Coronary artery (tissue), 2 donors: Measurements from ENCODE around the gene SERINC5.

Source experiments
- DNase-seq: peaks from one replicate; pipeline ENCODE4 v3.0.0-alpha.2; 2017; ENCODE audit warnings: low spot score
- H3K27ac ChIP-seq, 2 donors: fragments of 200-600 bp; sonication (generic); one replicate each; pipeline ENCODE4 v1.5.1; 2016 to 2019
- H3K4me3 ChIP-seq: fragments of 200-600 bp; sonication (generic); 2 replicates; pipeline ENCODE4 v1.5.1; 2016; ENCODE audit warnings: mild to moderate bottlenecking, moderate library complexity
- CTCF ChIP-seq: fragments of 200-600 bp; sonication (generic); IDR thresholded peaks from one replicate; pipeline ENCODE4 v1.5.1; 2019; ENCODE audit warnings: antibody characterized with exemption

Gene SERINC5

DNA sequence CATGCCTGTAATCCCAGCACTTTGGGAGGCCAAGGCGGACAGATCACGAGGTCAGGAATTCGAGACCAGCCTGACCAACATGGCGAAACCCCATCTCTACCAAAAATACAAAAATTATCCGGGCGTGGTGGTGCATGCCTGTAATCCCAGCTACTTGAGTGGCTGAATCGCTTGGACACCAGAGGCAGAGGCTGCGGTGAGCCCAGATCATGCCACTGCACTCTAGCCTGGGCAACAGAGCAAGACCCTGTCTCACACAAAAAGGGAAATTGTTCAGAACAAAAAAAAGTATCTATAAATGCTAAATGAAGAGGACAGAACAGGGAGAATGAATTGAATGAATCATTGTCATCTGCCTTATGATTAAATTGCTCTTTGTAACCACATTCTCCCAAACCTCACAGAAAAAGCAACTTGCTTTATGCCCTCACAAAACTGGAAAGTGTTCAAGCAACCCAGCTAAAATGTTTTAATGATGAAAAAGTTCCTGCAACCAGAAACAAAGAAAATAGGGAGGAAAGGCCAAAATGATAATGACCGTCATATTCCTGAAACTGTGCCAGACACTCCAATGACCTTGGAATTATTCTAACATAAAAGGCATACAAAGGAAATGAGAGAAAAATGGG lies 83.7 kb downstream of the SERINC5 start:
- no peak for TF ChIP-seq CTCF
- Histone ChIP-seq H3K4me3 (no peak overlapping the region), H3K27ac (no peak overlapping the region)
- DNase-seq: no peak

DNA sequence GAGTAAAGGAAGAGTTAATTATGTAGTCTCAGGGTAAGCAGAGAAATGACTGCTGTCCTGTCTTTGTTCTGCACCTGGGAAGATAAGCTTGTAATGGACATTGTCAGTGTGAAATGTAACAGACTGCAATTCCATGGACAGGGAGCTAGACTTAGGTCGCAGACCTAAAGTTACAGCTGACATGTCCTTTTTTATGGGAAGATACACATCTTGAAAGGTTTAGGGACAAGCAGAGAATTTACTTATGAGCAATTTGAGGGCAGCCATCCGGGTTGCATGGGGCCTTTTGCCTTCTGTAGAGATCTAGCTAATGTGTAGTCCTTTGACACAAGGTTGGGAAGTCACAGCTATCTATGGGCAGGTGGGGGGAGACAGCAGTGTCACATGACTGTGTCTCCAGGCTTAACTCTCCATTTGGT lies 85.7 kb downstream of the SERINC5 start:
- no peak for TF ChIP-seq CTCF
- no peak overlapping the region for H3K4me3 ChIP-seq
- no peak overlapping the region for H3K27ac ChIP-seq
- DNase-seq: no peak

- Histone ChIP-seq H3K4me3 (no peak overlapping the region), H3K27ac (no peak overlapping the region)
- TF ChIP-seq CTCF: no peak
These were observed 87.3 kb downstream of the SERINC5 start for GRCh38 chr5:80168388-80169028.

DNA sequence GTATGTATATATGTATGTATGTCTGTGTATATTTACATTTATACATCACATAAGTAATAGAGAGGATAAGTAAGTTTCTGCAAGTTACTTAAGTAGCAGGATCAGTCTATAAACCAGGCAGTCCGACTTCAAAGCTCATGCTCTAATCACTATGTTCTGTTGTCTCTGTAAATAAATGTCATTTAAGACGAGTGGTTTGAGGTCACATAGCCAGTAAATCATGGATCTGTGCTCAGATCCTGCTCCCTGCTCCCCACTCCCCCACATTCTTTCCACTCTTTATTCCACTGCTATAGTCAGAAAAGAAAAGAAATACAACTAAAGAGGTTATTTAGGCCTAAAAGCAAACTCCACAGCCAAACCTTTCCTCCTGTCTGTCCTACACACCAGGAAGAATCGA lies 90.4 kb downstream of the SERINC5 start:
- Histone ChIP-seq H3K4me3 (no peak overlapping the region), H3K27ac (no peak overlapping the region)
- no peak for DNase-seq
- no peak for TF ChIP-seq CTCF

More at GRCh38 chr5:80168388-80169028, 87.3 kb downstream of the SERINC5 start:
- DNase-seq: no peak

DNA sequence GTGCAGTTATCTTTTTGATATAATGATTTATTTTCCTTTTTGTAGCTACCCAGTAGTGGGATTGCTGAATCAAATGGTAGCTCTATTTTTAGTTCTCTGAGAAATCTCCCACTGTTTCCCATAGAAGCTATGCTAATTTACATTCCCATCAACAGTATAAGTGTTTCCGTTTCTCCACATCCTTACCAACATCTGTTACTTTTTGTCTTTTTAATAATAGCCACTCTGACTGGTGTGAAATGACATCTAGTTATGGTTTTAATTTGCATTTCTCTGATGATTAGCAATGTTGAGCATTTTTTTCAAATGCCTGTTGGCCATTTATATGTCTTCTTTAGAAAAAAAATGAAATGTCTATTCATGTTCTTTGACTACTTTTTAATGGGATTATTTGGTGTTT lies 94.7 kb downstream of the SERINC5 start:
- no peak for TF ChIP-seq CTCF
- no peak for DNase-seq
- H3K27ac ChIP-seq: no peak overlapping the region
- H3K4me3 ChIP-seq: no peak overlapping the region

GRCh38 chr5:80160242-80160641 lies 95.6 kb downstream of the SERINC5 start:
- H3K4me3 ChIP-seq: no peak overlapping the region
- no peak for DNase-seq
- no peak for TF ChIP-seq CTCF
- no peak overlapping the region for H3K27ac ChIP-seq
